ENCODE data around the gene DNLZ. TPM values are rescaled to one million over a fixed set of nuclear protein-coding genes. Genes with fewer than 3 reads are reported as not detected.

Gene DNLZ
- total RNA-seq, 4 donors from 2014 or later: 16.2 to 58.4 (median 23.1) TPM

- intact Hi-C loops (cut with DNase I): no loop called here
- no peaks in the 10 kb centered on the region for H3K27me3 ChIP-seq
- 90 to 94% methylated on average over 9 to 11 of the region's 29 CpGs for WGBS, 2 donors
Observed at GRCh38 chr9:136358016-136358415, 5.5 kb downstream of the DNLZ start.

GRCh38 chr9:136357202-136357725, 6.3 kb downstream of the DNLZ start:
- TF ChIP-seq CTCF (IDR thresholded peaks at IDR 0.05) (no peak), POLR2A (IDR thresholded peaks at IDR 0.05) (no peak)
- no peak overlapping the region for H3K27ac ChIP-seq
- WGBS, 2 donors: 90 to 96% methylated on average over 9 to 10 of the region's 22 CpGs

More at GRCh38 chr9:136358016-136358415, 5.5 kb downstream of the DNLZ start:
- no peak overlapping the region for H3K27ac ChIP-seq
- no peak for DNase-seq
- no peak overlapping the region for H3K4me3 ChIP-seq (replicated peaks in 1 of 3)
- no peak for TF ChIP-seq CTCF (IDR thresholded peaks at IDR 0.05)
- no peak for TF ChIP-seq POLR2A (IDR thresholded peaks at IDR 0.05)
- no peaks in the 10 kb centered on the region for H3K9me3 ChIP-seq
- H3K36me3 ChIP-seq: no peaks in the 10 kb centered on the region
- H3K4me1 ChIP-seq: peaks cover 4 to 19% of the 10 kb centered on the region in 2 donors

GRCh38 chr9:136355616-136356557, 7.7 kb downstream of the DNLZ start:
- DNase-seq: no peak
- Histone ChIP-seq H3K4me3 (replicated peaks in 1 of 3) (no peak overlapping the region), H3K9me3 (no peaks in the 10 kb centered on the region), H3K36me3 (no peaks in the 10 kb centered on the region), H3K27ac (no peak overlapping the region), H3K27me3 (no peaks in the 10 kb centered on the region), H3K4me1 (peaks cover 8 to 18% of the 10 kb centered on the region in 2 donors)
- WGBS, 2 donors: 75 to 81% methylated on average over 13 to 23 of the region's 54 CpGs
- intact Hi-C loops (cut with DNase I): no loop called here
- TF ChIP-seq POLR2A (IDR thresholded peaks at IDR 0.05): no peak
- TF ChIP-seq CTCF (IDR thresholded peaks at IDR 0.05): no peak

More at GRCh38 chr9:136357202-136357725, 6.3 kb downstream of the DNLZ start:
- Histone ChIP-seq H3K27me3 (no peaks in the 10 kb centered on the region), H3K4me3 (replicated peaks in 1 of 3) (no peak overlapping the region), H3K36me3 (no peaks in the 10 kb centered on the region), H3K4me1 (peaks cover 8 to 19% of the 10 kb centered on the region in 2 donors), H3K9me3 (no peaks in the 10 kb centered on the region)
- intact Hi-C loops (cut with DNase I): no loop called here
- no peak for DNase-seq

GRCh38 chr9:136354592-136355085, 8.9 kb downstream of the DNLZ start:
- H3K4me1 ChIP-seq: peaks cover 8 to 18% of the 10 kb centered on the region in 2 donors
- 66 to 84% methylated on average over 7 to 8 of the region's 17 CpGs for WGBS, 2 donors
- H3K4me3 ChIP-seq (replicated peaks in 1 of 3): no peak overlapping the region
- no peaks in the 10 kb centered on the region for H3K36me3 ChIP-seq
- DNase-seq: peak in 1 of 2 donors; percentile 30
- no peaks in the 10 kb centered on the region for H3K27me3 ChIP-seq
- no peak overlapping the region for H3K27ac ChIP-seq
- TF ChIP-seq POLR2A (IDR thresholded peaks at IDR 0.05): no peak
- TF ChIP-seq CTCF (IDR thresholded peaks at IDR 0.05): no peak
- intact Hi-C loops (cut with DNase I): no loop called here
- no peaks in the 10 kb centered on the region for H3K9me3 ChIP-seq

Data from thyroid gland (tissue), 4 donors.